H54 (cell line): ENCODE data around the gene MSMP.

Source experiments
- DNase-seq: peaks from one replicate; pipeline ENCODE4 v3.0.0; 2011; ENCODE audit warnings: low spot score, mixed read lengths; ENCODE audit not compliant: insufficient read length
- FAIRE-seq: peaks from 3 replicates; lab custom pipeline; 2011; peaks lifted over from hg19 to GRCh38; lab: Jason Lieb, UNC
- POLR2A ChIP-seq: IDR thresholded peaks from 2 replicates; pipeline ENCODE4 v1.6.1; 2011; ENCODE audit warnings: low read depth, mild to moderate bottlenecking, low read length

MSMP gene

DNA sequence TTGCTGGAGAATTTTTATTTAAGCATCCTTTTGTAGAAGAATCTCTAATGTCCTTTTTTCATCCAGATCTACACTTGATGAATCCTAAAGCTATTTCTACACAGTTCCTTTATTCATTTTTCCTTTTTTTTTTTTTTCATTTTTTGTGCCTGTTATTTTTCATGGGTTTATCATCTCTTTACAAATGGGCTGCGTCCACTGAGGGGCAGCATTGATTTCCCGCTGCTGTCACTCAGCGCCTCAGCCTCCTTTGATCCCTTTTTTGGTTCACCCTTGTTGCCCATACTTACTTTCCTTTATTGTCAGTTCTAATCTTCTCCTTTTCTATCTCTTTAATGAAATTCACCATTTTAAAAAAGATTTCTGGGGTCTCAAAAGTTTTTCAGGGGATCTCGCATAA is 5.7 kb upstream of the MSMP start:
- no peak for TF ChIP-seq POLR2A
- FAIRE-seq: no peak

DNA sequence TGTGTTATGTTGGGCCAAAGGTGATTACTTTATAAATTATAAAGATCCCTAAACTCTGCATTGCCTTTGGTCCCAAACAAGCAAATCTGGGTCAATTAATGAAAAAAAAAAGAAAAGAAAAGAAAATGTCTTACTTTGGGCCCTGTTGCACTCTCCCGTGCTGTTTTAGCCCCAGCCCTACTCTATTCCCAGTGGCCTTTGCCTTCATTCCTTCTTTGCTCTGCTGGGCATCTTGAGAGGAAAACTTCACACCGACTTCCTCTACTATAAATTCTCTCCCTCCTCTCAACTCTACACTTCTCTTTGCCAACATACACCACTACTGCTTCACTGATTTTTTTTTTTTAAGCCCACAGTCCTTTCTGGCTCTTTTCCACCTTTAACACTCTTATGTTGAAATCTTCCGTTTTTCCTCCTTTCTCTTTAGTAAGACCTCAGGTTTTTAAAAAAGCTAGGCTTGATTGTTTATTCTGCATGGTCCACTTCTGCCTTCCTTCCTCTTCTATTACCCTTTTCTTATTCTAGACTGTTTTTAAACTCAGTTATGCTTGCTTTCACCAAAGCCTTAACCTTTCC is 4.5 kb upstream of the MSMP start:
- DNase-seq (no peak), FAIRE-seq (no peak)
- no peak for TF ChIP-seq POLR2A

More for the DNA sequence above, 5.7 kb upstream of the MSMP start:
- no peak for DNase-seq

DNA sequence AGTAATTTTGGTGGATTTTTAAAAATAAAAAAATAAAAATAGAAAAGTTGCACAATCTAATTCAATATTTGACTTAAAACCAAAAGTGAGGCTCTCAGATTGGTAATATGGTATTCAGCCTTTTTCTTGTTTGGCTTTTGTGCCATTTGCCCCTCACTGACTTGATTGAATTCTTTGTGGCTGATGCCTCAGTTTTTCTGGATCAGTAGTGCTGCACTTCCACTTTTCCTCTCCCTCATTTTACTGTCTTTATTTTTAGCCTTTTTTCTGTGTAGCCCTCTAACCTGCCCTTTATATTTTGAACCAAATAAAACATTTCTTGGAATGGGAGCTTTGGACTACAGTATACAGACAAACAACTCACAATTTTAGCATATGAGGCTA is 3.8 kb upstream of the MSMP start:
- no peak for FAIRE-seq
- DNase-seq: no peak
- no peak for TF ChIP-seq POLR2A

DNA sequence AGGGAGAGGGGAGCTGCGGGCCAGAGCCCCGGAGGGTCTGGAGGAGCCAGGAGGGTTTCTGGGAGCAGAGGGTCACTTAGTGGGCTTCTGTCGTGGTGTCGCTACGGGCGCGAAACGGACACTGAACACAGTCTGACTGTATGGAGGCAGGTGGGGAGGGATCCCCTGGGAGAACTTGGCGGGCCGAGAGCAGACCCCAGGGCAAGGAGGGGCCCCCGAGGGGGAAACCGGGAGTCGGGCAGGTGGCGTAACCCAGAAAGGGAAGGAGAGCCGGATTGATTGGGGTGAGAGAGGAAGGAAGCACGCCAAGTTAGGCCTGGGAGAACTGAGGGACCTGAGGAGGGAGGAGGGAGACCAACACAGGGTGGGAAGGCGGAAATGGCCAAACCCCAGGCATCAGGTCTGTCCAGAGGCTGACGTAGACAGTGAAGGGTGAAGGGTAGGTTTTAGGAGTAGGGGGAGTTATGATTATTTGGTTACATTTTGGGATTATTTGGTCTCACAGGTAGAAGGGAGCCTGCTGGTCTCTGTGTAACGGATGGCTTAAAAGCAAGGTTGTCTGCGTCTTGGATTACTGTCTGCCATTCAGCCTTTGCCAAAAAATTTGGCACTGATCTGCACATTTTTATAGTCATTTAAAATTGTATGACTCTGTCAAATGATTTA is 3.3 kb upstream of the MSMP start:
- TF ChIP-seq POLR2A: no peak
- FAIRE-seq: no peak
- peak; percentile 12 for DNase-seq

GRCh38 chr9:35756275-35757225 is 2.5 kb upstream of the MSMP start:
- TF ChIP-seq POLR2A: no peak
- FAIRE-seq (no peak), DNase-seq (peak; percentile 36)

DNA sequence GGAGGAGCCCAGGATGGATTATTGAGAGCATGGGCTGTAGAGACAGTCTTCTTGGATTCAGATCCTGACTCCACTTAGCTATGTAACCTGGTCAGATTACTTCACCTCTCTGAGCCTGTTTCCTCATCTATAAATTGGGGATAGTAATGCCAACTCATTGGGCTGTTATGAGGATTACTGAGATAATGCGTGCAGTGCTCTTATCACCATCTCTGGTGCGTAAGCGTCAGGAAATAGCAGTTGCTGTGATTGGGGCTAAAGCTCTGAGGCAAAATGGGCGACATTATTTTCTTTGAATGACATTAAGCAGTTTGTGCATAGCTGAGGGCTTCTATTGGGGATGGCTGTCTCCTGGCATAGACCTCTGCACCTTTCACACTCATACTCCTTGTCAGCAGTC is 995 bp upstream of the MSMP start:
- no peak for FAIRE-seq
- TF ChIP-seq POLR2A: no peak
- DNase-seq: no peak

GRCh38 chr9:35753466-35753865 is 610 bp downstream of the MSMP start:
- no peak for TF ChIP-seq POLR2A
- DNase-seq (no peak), FAIRE-seq (no peak)

DNA sequence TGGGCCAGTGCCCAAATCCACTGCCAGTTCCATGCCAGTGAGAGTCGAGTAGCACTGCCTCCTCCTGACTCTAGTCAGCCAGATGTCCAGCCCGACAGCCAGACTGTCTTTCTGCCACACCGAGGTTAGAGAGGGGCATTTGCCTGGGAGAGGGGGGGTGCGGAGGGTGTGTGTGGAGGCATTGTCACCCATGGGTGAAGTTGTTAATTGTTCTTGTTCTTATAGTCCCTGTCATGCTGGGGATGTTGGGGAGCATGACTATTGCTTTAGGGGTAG is 3.9 kb downstream of the MSMP start:
- TF ChIP-seq POLR2A: no peak
- DNase-seq: no peak
- FAIRE-seq: no peak

DNA sequence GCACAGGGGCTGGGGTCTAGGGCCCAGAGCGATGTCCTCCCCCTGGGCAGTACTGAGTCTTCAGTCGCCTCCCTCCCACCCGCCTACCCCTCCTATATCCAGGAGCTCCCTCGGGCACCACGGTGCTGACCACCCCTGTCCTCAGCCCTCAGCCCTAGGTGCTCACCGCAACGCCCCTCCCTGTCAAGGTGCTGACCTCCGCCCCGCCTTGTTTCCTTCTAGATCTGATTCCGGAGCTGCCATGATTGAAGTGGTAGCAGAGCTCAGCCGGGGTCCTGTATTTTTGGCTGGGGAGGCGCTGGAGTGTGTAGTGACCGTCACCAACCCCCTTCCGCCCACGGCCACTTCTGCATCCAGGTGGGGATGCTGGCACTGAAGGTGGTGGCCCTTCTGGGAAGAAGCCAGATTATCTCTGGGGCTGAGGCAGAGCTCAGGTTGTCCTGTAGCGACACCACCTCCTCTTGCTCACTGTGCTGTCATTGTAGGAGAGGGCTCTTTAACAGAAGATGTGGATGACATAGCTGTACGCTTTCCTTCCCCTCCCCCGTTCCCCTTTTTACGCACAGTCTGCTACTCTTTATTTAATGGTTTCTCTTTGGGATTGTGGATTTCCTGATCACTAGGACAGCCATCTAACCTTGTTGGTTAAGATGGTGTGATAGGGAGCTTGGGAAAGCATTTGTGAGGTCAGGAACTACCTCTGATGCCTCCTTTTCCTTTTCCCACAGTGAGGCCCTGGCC is 4.4 kb downstream of the MSMP start:
- no peak for TF ChIP-seq POLR2A
- DNase-seq (no peak), FAIRE-seq (no peak)

- FAIRE-seq (no peak), DNase-seq (peak; percentile 59)
- peak; percentile 17; the same call in 1 of the 2 replicates for TF ChIP-seq POLR2A
Measured at GRCh38 chr9:35748858-35749514, 5.1 kb downstream of the MSMP start, which contains the start of the genes GBA2 and RGP1. GBA2 (minus strand) TSS chr9:35749228; CDS start chr9:35748704, 524 bp downstream. RGP1 (plus strand) TSS chr9:35749287; CDS start chr9:35749756, 469 bp downstream.

GRCh38 chr9:35748242-35748857 is 5.7 kb downstream of the MSMP start:
- no peak for DNase-seq
- no peak for TF ChIP-seq POLR2A
- no peak for FAIRE-seq

DNA sequence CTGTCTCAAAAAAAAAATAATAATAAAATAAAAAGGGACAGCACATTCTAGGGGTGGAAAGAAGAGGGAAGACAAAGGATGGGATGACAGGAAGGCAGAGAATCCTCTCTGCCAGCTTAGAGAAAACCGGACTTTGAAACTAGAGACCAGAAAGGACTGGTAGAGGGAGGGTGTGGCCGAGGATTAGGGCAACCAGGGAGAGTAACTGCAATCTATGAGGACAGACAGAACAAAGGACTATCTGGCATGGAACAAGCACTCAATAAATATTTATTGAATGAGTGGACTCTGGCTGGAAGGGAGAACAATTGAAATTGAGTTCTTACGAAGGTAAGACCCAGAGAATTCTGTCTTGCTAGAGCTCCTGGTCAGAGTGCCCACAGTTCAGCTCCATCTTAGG is 7.5 kb downstream of the MSMP start:
- TF ChIP-seq POLR2A: no peak
- FAIRE-seq (no peak), DNase-seq (no peak)

GRCh38 chr9:35745569-35745968 is 8.5 kb downstream of the MSMP start:
- no peak for TF ChIP-seq POLR2A
- FAIRE-seq (no peak), DNase-seq (no peak)
